Hematopoietic multipotent progenitor cell (in vitro differentiated cells): ENCODE results near the gene GRIN2A. TPM values are rescaled to one million over a fixed set of nuclear protein-coding genes. Genes with fewer than 3 reads are reported as not detected.

Source experiments
- DNase-seq, 3 donors: peaks; one replicate each; pipeline ENCODE4 v3.0.0-alpha.2; 2011 to 2015; ENCODE audit warnings: low read depth in 2 of 3, low spot score in 2 of 3
- total RNA-seq: library from RNA; depleted of rRNA; stranded (reverse); fragments of >200 nt; gene quantifications from one replicate; pipeline ENCODE4 v1.2.3, GENCODE V29; 2012

GRIN2A gene
- total RNA-seq, 1 donor = under 0.01 TPM

- DNase-seq = peak in 1 of 3 donors; percentile 7
Observed at GRCh38 chr16:10039220-10040096, 142.8 kb downstream of the GRIN2A start.

- DNase-seq = no peak
Observed at GRCh38 chr16:10037751-10038150, 144.5 kb downstream of the GRIN2A start.

GRCh38 chr16:10036956-10037355, 145.3 kb downstream of the GRIN2A start:
- DNase-seq = no peak

GRCh38 chr16:10033556-10033955, 148.7 kb downstream of the GRIN2A start:
- DNase-seq = no peak

- no peak for DNase-seq
Observed at GRCh38 chr16:10031955-10032354, 150.3 kb downstream of the GRIN2A start.

- no peak for DNase-seq
Observed at GRCh38 chr16:10031473-10031872, 150.8 kb downstream of the GRIN2A start.

GRCh38 chr16:10028644-10029043, 153.6 kb downstream of the GRIN2A start:
- no peak for DNase-seq

GRCh38 chr16:10027553-10027952, 154.7 kb downstream of the GRIN2A start:
- DNase-seq = no peak

- no peak for DNase-seq
Observed at GRCh38 chr16:10026593-10026992, 155.6 kb downstream of the GRIN2A start.

- no peak for DNase-seq
Observed at GRCh38 chr16:10022098-10022497, 160.1 kb downstream of the GRIN2A start.

- DNase-seq = no peak
Observed at GRCh38 chr16:10020866-10021265, 161.4 kb downstream of the GRIN2A start.

GRCh38 chr16:10016752-10017151, 165.5 kb downstream of the GRIN2A start:
- no peak for DNase-seq

- no peak for DNase-seq
Observed at GRCh38 chr16:10015397-10015796, 166.8 kb downstream of the GRIN2A start.

GRCh38 chr16:10013774-10014173, 168.5 kb downstream of the GRIN2A start:
- no peak for DNase-seq

- DNase-seq = no peak
Observed at GRCh38 chr16:10013364-10013763, 168.9 kb downstream of the GRIN2A start.

- no peak for DNase-seq
Observed at GRCh38 chr16:10009684-10010083, 172.5 kb downstream of the GRIN2A start.

GRCh38 chr16:10003486-10003885, 178.7 kb downstream of the GRIN2A start:
- DNase-seq = no peak

GRCh38 chr16:10001258-10001775, 180.9 kb downstream of the GRIN2A start:
- no peak for DNase-seq

- no peak for DNase-seq
Observed at GRCh38 chr16:9996221-9996620, 186.0 kb downstream of the GRIN2A start.

- DNase-seq = no peak
Observed at GRCh38 chr16:9992441-9992840, 189.8 kb downstream of the GRIN2A start.

GRCh38 chr16:9980981-9981380, 201.2 kb downstream of the GRIN2A start:
- DNase-seq = no peak

GRCh38 chr16:9978160-9978725, 204.0 kb downstream of the GRIN2A start:
- no peak for DNase-seq
